Memory B cell (primary cell): ENCODE data around the gene GPRASP1.

ENCODE experiments used
- ATAC-seq: fragments of 150-1000 bp; cut with Tn5 transposase; 2 replicates; pipeline ENCODE4 v1.10.0; 2021; ENCODE audit warnings: low read depth, mild to moderate bottlenecking, moderate library complexity
- DNase-seq, 2 donors: peaks; one replicate each; pipeline ENCODE4 v3.0.0; 2022; ENCODE audit warnings: low spot score in 2 of 2
- H3K27ac Mint-ChIP-seq: one replicate; pipeline ENCODE4 v1.8.0; 2022; ENCODE audit warnings: mild to moderate bottlenecking, moderate library complexity, mixed read lengths
- H3K27me3 Mint-ChIP-seq: one replicate; pipeline ENCODE4 v1.8.0; 2022; ENCODE audit warnings: mixed read lengths
- H3K36me3 Mint-ChIP-seq: one replicate; pipeline ENCODE4 v1.8.0; 2022; ENCODE audit warnings: mild to moderate bottlenecking, mixed read lengths
- H3K4me1 Mint-ChIP-seq: one replicate; pipeline ENCODE4 v1.8.0; 2022; ENCODE audit warnings: mixed read lengths
- H3K4me3 Mint-ChIP-seq: one replicate; pipeline ENCODE4 v1.8.0; 2022; ENCODE audit warnings: mild to moderate bottlenecking, moderate library complexity, mixed read lengths
- H3K9me3 Mint-ChIP-seq: one replicate; pipeline ENCODE4 v1.8.0; 2022; ENCODE audit warnings: mixed read lengths

GPRASP1 gene, protein sequence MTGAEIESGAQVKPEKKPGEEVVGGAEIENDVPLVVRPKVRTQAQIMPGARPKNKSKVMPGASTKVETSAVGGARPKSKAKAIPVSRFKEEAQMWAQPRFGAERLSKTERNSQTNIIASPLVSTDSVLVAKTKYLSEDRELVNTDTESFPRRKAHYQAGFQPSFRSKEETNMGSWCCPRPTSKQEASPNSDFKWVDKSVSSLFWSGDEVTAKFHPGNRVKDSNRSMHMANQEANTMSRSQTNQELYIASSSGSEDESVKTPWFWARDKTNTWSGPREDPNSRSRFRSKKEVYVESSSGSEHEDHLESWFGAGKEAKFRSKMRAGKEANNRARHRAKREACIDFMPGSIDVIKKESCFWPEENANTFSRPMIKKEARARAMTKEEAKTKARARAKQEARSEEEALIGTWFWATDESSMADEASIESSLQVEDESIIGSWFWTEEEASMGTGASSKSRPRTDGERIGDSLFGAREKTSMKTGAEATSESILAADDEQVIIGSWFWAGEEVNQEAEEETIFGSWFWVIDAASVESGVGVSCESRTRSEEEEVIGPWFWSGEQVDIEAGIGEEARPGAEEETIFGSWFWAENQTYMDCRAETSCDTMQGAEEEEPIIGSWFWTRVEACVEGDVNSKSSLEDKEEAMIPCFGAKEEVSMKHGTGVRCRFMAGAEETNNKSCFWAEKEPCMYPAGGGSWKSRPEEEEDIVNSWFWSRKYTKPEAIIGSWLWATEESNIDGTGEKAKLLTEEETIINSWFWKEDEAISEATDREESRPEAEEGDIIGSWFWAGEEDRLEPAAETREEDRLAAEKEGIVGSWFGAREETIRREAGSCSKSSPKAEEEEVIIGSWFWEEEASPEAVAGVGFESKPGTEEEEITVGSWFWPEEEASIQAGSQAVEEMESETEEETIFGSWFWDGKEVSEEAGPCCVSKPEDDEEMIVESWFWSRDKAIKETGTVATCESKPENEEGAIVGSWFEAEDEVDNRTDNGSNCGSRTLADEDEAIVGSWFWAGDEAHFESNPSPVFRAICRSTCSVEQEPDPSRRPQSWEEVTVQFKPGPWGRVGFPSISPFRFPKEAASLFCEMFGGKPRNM (N-terminal part only)

DNA sequence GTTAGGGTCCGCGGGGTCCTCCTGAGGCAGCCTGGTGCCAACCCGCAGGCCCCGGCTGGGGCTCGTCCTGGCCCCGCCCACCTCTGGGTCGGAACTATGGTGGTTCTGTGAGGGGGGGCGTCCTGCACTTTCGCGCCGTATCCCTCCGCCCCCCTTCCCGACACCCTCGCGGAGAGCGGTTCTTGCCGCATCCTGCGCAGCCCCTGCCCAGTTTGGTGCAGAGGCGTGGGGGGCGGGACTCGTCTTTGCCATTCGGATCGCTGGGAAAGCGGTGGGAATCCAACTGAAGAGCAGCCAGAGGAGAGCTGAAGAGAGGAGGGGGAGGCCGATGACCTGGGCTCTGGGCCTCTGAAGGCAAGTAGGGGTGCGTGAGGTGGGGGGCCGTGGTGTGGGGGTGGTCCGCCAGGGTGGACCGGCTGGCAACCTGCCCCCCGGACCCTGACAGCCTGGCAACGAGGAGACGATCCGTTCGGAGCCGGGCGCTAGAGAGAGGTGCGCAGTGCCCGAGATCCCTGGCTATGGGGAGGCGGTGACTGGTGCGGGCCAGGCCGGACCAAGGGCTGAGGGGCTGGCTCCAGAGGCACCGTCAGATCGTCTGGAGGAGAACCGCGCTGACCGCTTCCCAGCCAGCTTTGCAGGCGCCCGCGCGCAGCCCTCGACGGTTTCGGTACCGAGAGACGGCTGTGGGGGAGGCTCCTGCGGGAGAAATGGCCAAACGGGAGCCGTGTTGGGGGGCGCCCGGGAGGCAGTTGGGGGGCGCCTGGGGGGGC, at the start of gene GPRASP1:
Gene GPRASP1, plus strand, starts transcription at position 242 of the 770 bp plus-strand sequence. CDS start 2,431 bp downstream, outside the sequence.
- Mint-ChIP-seq H3K27me3 (no peaks in the 10 kb centered on the region), H3K9me3 (peaks cover 8% of the 10 kb centered on the region), H3K4me1 (peaks cover 9% of the 10 kb centered on the region), H3K36me3 (peaks cover 10% of the 10 kb centered on the region), H3K27ac (peak within 1 kb of the TSS; percentile 91), H3K4me3 (peak within 1 kb of the TSS; percentile 99)
- peak; percentile 68 for ATAC-seq
- DNase-seq, result peak; percentile 30 to 45

DNA sequence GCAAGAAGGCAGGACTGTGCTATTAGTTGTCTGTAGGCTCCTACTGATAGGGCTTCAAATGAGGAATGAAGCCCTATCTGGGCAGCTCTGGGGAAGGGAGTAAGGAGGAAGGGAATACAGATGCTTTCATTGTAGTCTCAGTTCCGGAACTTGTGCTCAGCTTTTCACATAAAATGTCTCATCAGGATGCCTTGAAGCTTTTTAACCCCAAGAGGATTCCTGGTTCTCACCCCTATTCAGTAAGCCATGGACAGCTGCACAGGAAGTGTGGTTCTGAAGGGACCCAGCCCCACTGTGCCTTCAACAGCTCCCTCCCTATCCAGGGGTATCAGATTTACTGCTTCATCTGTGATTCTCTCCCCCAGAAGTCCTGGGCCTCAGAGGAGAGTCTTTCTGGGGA, 47.0 kb upstream of the GPRASP1 start:
- H3K9me3 Mint-ChIP-seq, result no peaks in the 10 kb centered on the region
- peaks cover 33% of the 10 kb centered on the region for H3K4me1 Mint-ChIP-seq
- peaks cover 14% of the 10 kb centered on the region for H3K36me3 Mint-ChIP-seq
- DNase-seq (no peak), ATAC-seq (no peak)
- no peak overlapping the region for H3K4me3 Mint-ChIP-seq
- no peaks in the 10 kb centered on the region for H3K27me3 Mint-ChIP-seq
- no peak overlapping the region for H3K27ac Mint-ChIP-seq

DNA sequence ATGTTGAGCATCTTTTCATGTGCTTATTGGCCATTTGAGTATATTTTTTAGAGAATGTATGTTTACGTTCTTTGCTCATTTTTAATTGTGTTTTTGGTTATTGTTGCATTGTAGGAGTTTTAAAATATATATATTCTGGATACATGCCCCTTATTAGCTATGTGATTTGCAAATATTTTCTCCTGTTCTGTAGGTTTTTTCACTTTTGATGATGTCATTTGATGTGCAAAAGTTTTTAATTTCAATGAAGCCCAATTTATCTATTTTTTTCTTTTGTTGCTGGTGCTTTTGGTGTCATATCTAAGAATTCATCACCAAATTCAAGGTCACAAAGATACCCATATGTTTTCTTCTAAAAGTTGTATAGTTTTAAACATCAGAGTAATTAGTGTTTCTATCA, 45.2 kb upstream of the GPRASP1 start:
- ATAC-seq, result no peak
- Mint-ChIP-seq H3K27me3 (no peaks in the 10 kb centered on the region), H3K9me3 (peaks cover 3% of the 10 kb centered on the region), H3K27ac (no peak overlapping the region), H3K4me3 (no peak overlapping the region), H3K36me3 (peaks cover 22% of the 10 kb centered on the region), H3K4me1 (peaks cover 32% of the 10 kb centered on the region)
- no peak for DNase-seq

DNA sequence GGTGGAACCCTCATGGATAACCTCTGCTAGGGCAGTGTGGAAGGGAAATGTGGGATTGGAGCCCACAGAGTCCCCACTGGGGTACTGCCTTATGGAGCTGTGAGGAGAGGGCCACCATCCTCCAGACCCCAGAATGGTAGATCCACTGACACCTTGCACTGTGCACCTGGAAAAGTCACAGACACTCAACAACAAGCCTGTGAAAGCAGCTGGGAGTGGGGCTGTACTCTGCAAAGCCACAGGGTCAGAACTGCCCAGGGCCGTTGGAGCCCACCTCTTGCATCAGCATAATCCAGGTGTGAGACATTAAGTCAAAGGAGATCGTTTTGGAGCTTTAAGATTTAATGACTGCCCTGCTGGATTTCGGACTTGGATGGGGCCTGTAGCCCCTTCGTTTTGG, 40.4 kb upstream of the GPRASP1 start:
- Mint-ChIP-seq H3K9me3 (peaks cover 3% of the 10 kb centered on the region), H3K4me1 (peaks cover 18% of the 10 kb centered on the region), H3K27ac (no peak overlapping the region), H3K36me3 (peaks cover 21% of the 10 kb centered on the region), H3K4me3 (no peak overlapping the region), H3K27me3 (no peaks in the 10 kb centered on the region)
- no peak for DNase-seq
- no peak for ATAC-seq

DNA sequence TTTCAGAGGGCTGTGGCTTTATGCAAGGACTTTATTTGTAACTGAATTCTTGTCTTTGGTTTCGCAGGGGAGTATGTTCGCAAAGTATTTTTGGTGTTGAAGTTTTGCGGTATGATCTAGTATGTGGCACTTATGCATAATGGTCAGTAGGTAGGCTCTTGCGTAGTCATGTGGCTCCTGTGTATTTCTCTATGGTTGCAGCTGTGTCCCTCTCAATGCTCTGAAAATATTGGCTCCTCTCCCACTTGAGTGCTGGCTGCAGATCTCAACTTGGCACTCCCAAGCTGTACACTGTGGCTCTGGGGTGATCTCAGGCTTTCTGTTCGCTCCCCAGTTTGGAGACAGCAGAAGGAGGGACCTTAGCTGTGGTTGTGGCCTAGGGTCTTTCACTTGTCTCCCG, 27.2 kb upstream of the GPRASP1 start:
- Mint-ChIP-seq H3K27ac (no peak overlapping the region), H3K4me1 (peaks cover 7% of the 10 kb centered on the region), H3K36me3 (peaks cover 33% of the 10 kb centered on the region), H3K9me3 (peaks cover 3% of the 10 kb centered on the region), H3K27me3 (no peaks in the 10 kb centered on the region), H3K4me3 (no peak overlapping the region)
- ATAC-seq (no peak), DNase-seq (no peak)

DNA sequence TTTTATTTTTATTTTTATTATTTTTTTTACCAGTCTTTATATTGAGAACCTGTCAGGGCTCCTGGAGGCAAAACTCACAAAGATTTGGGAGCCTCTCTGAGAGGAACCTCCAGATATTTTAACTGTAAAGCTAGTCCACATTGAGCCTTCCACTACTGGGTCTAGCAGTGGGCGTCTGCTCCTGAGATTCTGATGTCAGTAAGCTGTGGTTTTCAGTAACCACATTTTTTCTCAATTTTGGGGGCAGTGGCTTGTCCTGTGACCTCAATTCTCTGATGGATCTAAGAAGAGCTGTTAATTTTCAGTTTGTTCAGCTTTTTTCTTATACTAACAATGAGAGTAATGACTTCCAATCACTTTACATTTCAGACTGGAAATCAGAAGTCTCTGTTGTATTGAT, 23.6 kb upstream of the GPRASP1 start:
- Mint-ChIP-seq H3K27ac (no peak overlapping the region), H3K4me1 (peaks cover 5% of the 10 kb centered on the region), H3K27me3 (no peaks in the 10 kb centered on the region), H3K9me3 (no peaks in the 10 kb centered on the region), H3K4me3 (no peak overlapping the region), H3K36me3 (peaks cover 19% of the 10 kb centered on the region)
- DNase-seq, result no peak
- no peak for ATAC-seq

DNA sequence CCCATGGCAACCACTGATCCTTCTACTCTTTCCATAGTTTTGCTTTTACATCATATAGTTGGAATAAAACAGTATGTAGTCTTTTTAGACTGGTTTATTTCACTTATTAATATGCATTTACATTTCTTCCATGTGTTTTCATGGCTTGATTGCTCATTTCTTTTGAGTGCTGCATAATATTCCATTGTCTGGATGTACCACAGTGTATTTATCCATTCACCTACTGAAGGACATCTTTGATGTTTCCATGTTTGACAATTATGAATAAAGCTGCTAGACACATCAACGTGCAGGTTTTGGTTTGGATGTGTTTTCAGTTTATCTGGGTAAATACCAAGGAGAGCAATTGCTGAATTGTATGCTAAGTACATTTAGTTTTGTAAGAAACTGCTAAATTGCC, 13.7 kb upstream of the GPRASP1 start:
- no peak for ATAC-seq
- Mint-ChIP-seq H3K9me3 (peaks cover 4% of the 10 kb centered on the region), H3K4me1 (peaks cover 2% of the 10 kb centered on the region), H3K27ac (no peak overlapping the region), H3K36me3 (peaks cover 24% of the 10 kb centered on the region), H3K4me3 (no peak overlapping the region), H3K27me3 (no peaks in the 10 kb centered on the region)
- no peak for DNase-seq

DNA sequence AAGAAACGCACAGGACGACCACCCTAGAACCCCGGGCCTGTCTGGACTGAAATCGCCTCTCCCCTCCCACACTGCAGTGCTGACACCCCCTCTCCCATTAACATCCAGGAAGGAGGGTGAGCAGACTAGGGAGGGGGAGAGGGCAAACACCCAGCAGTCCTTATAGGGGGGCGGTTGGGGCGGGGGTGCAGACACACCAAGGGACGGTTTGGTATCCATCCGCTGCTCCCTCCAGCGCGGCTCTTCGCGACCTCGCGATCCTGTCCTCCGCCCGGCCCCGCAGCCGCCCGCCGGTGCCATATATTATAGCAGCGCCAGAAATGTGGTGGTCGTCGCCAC, 411 bp upstream of the GPRASP1 start:
- Mint-ChIP-seq H3K27ac (peak overlapping the region; percentile 91), H3K4me3 (peak overlapping the region; percentile 99), H3K9me3 (peaks cover 2% of the 10 kb centered on the region), H3K27me3 (no peaks in the 10 kb centered on the region), H3K4me1 (peaks cover 6% of the 10 kb centered on the region), H3K36me3 (peaks cover 5% of the 10 kb centered on the region)
- no peak for DNase-seq
- ATAC-seq, result peak; percentile 30

DNA sequence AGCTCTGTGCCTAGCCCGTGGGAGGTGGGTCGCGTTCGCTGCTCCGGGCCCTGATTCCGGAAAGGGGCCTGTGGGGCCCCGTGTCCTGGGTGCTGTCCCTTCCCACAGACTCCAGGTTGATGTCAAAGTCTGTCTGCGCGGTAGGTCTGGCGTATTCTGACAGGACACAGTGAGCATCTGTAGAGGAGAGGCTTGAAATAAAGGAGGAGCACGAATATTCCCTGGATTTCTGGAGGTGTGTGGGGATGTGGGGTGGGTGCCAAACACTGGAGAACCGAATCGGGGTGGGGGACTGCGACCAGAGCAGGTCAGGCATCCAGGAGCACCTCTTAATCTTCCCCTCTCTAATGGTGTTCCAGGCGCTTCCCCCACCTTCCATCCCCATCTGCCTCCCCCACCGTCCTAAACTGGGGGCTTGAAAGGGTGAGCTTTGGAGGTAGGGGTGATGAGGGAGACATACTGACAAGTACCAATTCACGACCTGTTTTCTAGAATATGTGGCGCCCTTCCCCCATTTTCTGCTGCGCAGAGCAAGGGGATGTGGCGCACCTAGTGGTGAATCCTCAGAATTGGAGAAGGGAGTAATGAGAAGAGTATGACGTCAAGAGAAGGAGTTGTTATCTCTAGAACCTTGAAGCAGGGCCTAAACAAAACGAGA, 877 bp downstream of the GPRASP1 start:
- DNase-seq (peak; percentile 13 to 27), ATAC-seq (peak; percentile 75)
- peak overlapping the region; percentile 99 for H3K4me3 Mint-ChIP-seq
- peaks cover 11% of the 10 kb centered on the region for H3K36me3 Mint-ChIP-seq
- H3K27me3 Mint-ChIP-seq, result no peaks in the 10 kb centered on the region
- H3K4me1 Mint-ChIP-seq, result peaks cover 11% of the 10 kb centered on the region
- H3K9me3 Mint-ChIP-seq, result peaks cover 8% of the 10 kb centered on the region
- H3K27ac Mint-ChIP-seq, result peak overlapping the region; percentile 36

DNA sequence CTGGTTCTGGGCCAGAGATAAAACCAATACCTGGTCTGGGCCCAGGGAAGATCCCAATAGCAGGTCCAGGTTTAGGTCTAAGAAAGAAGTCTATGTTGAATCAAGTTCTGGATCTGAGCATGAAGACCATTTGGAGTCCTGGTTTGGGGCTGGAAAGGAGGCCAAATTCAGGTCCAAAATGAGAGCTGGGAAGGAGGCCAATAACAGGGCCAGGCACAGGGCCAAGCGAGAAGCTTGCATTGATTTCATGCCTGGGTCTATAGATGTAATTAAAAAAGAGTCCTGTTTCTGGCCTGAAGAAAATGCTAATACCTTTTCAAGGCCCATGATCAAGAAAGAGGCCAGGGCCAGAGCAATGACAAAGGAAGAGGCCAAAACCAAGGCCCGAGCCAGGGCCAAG, 3.4 kb downstream of the GPRASP1 start:
- peaks cover 16% of the 10 kb centered on the region for H3K4me1 Mint-ChIP-seq
- H3K4me3 Mint-ChIP-seq, result no peak overlapping the region
- ATAC-seq (no peak), DNase-seq (no peak)
- H3K36me3 Mint-ChIP-seq, result peaks cover 11% of the 10 kb centered on the region
- H3K9me3 Mint-ChIP-seq, result peaks cover 8% of the 10 kb centered on the region
- H3K27me3 Mint-ChIP-seq, result no peaks in the 10 kb centered on the region
- H3K27ac Mint-ChIP-seq, result no peak overlapping the region

DNA sequence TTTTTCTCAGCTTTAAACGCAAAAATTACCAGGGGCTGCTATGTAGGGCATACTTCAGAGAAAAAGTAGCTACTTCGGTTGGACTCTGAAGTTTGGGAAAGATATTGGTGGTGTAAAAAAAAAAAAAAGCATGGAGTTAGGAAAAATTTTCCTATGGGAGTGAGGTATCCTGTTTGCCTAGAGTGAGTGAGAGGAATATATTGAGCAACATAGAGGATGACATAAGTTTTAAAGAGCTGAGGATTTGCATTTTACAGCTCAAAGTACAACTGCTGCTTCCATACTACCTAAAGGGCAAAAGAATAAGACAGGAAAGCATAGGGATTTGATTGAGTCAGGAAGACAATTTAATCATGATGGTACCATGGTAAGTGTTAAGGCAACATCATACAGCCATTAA, 7.3 kb downstream of the GPRASP1 start:
- no peaks in the 10 kb centered on the region for H3K27me3 Mint-ChIP-seq
- DNase-seq, result no peak
- H3K4me1 Mint-ChIP-seq, result peaks cover 18% of the 10 kb centered on the region
- peak overlapping the region; percentile 72 for H3K4me3 Mint-ChIP-seq
- peaks cover 8% of the 10 kb centered on the region for H3K9me3 Mint-ChIP-seq
- no peak for ATAC-seq
- H3K27ac Mint-ChIP-seq, result peak overlapping the region; percentile 53
- peaks cover 11% of the 10 kb centered on the region for H3K36me3 Mint-ChIP-seq

DNA sequence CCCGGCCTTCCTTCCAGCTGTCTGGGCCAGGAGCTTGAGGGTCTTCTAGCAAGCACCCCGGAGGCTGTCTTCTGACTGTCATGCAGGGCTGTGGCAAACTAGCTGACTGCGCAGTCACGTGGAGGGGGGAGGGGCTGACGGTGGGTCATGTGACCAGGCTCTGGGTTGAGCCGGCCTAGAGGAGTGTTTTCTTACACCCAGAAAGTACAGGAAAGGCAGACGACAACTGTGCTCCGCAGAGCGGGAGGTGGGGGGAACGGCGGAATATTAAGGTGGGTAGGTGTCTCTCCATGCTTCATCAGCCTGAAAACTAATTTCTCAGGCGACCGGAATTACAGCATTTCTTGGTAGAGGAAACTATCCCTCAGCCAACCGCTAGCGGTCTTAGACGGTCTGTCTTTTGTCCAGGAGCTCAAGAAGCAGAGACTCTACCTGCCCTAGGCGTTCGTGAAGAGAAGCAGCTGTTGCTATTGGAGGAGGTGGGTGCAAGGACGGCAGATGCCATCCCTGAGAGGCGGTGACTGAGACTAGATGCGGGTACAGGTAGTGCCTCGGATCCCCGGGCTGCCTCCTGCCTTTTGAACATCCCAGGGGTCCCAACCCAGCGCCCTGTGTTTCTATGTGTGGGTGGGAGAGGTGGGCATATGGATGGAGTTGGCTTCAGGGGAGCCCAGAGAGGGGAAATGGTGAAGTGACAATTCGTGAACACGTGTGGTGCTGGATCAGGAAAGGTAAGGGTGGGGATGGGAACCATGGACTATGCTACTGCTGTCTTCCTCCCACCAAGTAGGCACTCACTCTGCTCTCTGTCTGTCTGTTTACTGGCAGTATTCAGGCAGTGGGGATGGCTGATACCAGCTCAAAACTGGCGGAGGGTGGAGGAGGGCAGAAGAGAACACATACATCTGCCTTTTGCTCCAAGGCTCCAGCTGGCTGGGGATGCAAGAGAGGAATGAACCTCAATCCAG, 8.8 kb downstream of the GPRASP1 start:
- DNase-seq, result peak; percentile 57 to 60
- peaks cover 18% of the 10 kb centered on the region for H3K4me1 Mint-ChIP-seq
- H3K27ac Mint-ChIP-seq, result peak overlapping the region; percentile 89
- no peaks in the 10 kb centered on the region for H3K27me3 Mint-ChIP-seq
- ATAC-seq, result peak; percentile 96
- peak overlapping the region; percentile 90 for H3K4me3 Mint-ChIP-seq
- peaks cover 15% of the 10 kb centered on the region for H3K36me3 Mint-ChIP-seq
- H3K9me3 Mint-ChIP-seq, result peaks cover 8% of the 10 kb centered on the region
